SK-N-SH treated with all-trans-retinoic acid at 6 μM for 48 hours (cell line): Measurements from ENCODE around the gene CAMKK2.
"Not testable (repeated sequence)": the region's sequence is repeated elsewhere in the genome, so short reads cannot be mapped to it uniquely, and the experiment has no call there.

Source experiments
- ATAC-seq: fragments of 200-7000 bp; cut with Tn5 transposase; 3 replicates; pipeline ENCODE4 v1.9.1; 2020; ENCODE audit warnings: mild to moderate bottlenecking, moderate library complexity
- ARNTL ChIP-seq: fragments of 450-650 bp; formaldehyde crosslinking; IDR thresholded peaks from 2 replicates; pipeline ENCODE4 v1.5.0; 2020; ENCODE audit warnings: low read depth, mild to moderate bottlenecking, moderate library complexity, borderline replicate concordance
- BACH2 ChIP-seq: fragments of 250-450 bp; sonication (Bioruptor Pico); IDR thresholded peaks from 2 replicates; pipeline ENCODE4 v1.9.0; 2021; ENCODE audit warnings: mild to moderate bottlenecking, borderline replicate concordance
- CREB5 ChIP-seq: fragments of 250-450 bp; sonication (Bioruptor Pico); IDR thresholded peaks from 2 replicates; pipeline ENCODE4 v1.5.1; 2020; ENCODE audit warnings: low read depth, mild to moderate bottlenecking, moderate library complexity
- CSDC2 ChIP-seq: fragments of 250-450 bp; sonication (Bioruptor Pico); IDR thresholded peaks from 2 replicates; pipeline ENCODE4 v1.5.0; 2020; ENCODE audit warnings: mild to moderate bottlenecking, moderate library complexity
- ESRRG ChIP-seq: fragments of 250-450 bp; sonication (Bioruptor Pico); IDR thresholded peaks from 2 replicates; pipeline ENCODE4 v1.6.1; 2021; ENCODE audit warnings: mild to moderate bottlenecking
- GLIS3 ChIP-seq: fragments of 250-450 bp; sonication (Bioruptor Pico); IDR thresholded peaks from 2 replicates; pipeline ENCODE4 v1.5.0; 2020; ENCODE audit warnings: mild to moderate bottlenecking, moderate library complexity
- ISL1 ChIP-seq: fragments of 250-450 bp; sonication (Bioruptor Pico); IDR thresholded peaks from 2 replicates; pipeline ENCODE4 v2.1.2; 2022; ENCODE audit warnings: mild to moderate bottlenecking, moderate library complexity
- OSR1 ChIP-seq: fragments of 250-450 bp; sonication (Bioruptor Pico); IDR thresholded peaks from 2 replicates; pipeline ENCODE4 v1.8.0; 2022; ENCODE audit warnings: moderate library complexity, mild to moderate bottlenecking, inconsistent platforms
- POU6F1 ChIP-seq: fragments of 250-450 bp; sonication (Bioruptor Pico); IDR thresholded peaks from 2 replicates; pipeline ENCODE4 v1.8.0; 2021; ENCODE audit warnings: low read depth, mild to moderate bottlenecking, moderate library complexity, borderline replicate concordance
- PPARA ChIP-seq: fragments of 250-450 bp; sonication (Bioruptor Pico); IDR thresholded peaks from 2 replicates; pipeline ENCODE4 v1.5.0; 2020; ENCODE audit warnings: mild to moderate bottlenecking, borderline replicate concordance
- RARB ChIP-seq: fragments of 250-450 bp; sonication (Bioruptor Pico); IDR thresholded peaks from 2 replicates; pipeline ENCODE4 v1.8.0; 2021; ENCODE audit warnings: mild to moderate bottlenecking, moderate library complexity
- SNAI2 ChIP-seq: fragments of 250-450 bp; sonication (Bioruptor Pico); IDR thresholded peaks from 2 replicates; pipeline ENCODE4 v1.5.0; 2020; ENCODE audit warnings: mild to moderate bottlenecking, moderate library complexity
- TCF4 ChIP-seq: fragments of 250-450 bp; sonication (Bioruptor Pico); IDR thresholded peaks from 2 replicates; pipeline ENCODE4 v1.8.0; 2021; ENCODE audit warnings: mild to moderate bottlenecking, moderate library complexity, borderline replicate concordance
- TOX ChIP-seq: fragments of 250-450 bp; sonication (Bioruptor Pico); IDR thresholded peaks from 2 replicates; pipeline ENCODE4 v1.8.0; 2021; ENCODE audit warnings: mild to moderate bottlenecking, moderate library complexity, borderline replicate concordance
- ZFP3 ChIP-seq: fragments of 250-450 bp; sonication (Bioruptor Pico); IDR thresholded peaks from 2 replicates; pipeline ENCODE4 v1.5.0; 2020; ENCODE audit warnings: mild to moderate bottlenecking, moderate library complexity
- ZNF565 ChIP-seq: fragments of 450-650 bp; formaldehyde crosslinking; conservative IDR thresholded peaks from 2 replicates; pipeline ENCODE4 v1.5.0; 2020; ENCODE audit warnings: low read depth, mild to moderate bottlenecking, moderate library complexity
- TF ChIP-seq, protein P1 (sequence below): fragments of 250-450 bp; sonication (Bioruptor Pico); IDR thresholded peaks from 2 replicates; pipeline ENCODE4 v1.5.1; 2021; ENCODE audit warnings: mild to moderate bottlenecking, moderate library complexity
- TF ChIP-seq, protein P2 (sequence below): fragments of 250-450 bp; sonication (Bioruptor Pico); IDR thresholded peaks from 2 replicates; pipeline ENCODE4 v1.8.0; 2020; ENCODE audit warnings: mild to moderate bottlenecking, moderate library complexity, borderline replicate concordance
- TF ChIP-seq, protein P3 (sequence below): fragments of 250-450 bp; sonication (Bioruptor Pico); IDR thresholded peaks from 2 replicates; pipeline ENCODE4 v1.5.0; 2020; ENCODE audit warnings: mild to moderate bottlenecking, moderate library complexity

CAMKK2 gene

GRCh38 chr12:121318121-121318520 lies 21.6 kb upstream of the CAMKK2 start:
- no peak for ATAC-seq
- TF ChIP-seq ISL1 (CRISPR knock-in tag) (no peak), OSR1 (CRISPR knock-in tag) (no peak), SNAI2 (CRISPR knock-in tag) (no peak), ARNTL (CRISPR knock-in tag) (no peak), CREB5 (CRISPR knock-in tag) (no peak), GLIS3 (no peak), PPARA (no peak), ZNF565 (CRISPR knock-in tag) (no peak)

DNA sequence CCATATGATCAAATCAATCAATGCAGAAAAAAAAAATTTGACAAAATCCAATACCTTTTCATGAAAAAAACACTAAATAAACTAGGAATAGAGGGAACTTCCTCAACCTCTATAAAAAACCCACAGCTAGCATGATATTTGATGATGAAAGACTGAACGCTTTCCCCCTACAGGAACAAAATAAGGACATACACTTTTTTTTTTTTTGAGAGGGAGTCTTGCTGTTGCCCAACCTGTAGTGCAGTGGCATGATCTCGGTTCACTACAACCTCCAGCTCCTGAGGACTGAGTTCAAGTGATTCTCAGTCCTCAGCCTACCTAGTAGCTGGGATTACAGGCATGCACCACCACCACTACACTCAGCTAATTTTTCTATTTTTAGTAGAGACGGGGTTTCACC lies 17.9 kb upstream of the CAMKK2 start:
- no peak for ATAC-seq
- no peak for TF ChIP-seq TOX
- TF ChIP-seq POU6F1 = no peak
- TF ChIP-seq, protein P1, sequence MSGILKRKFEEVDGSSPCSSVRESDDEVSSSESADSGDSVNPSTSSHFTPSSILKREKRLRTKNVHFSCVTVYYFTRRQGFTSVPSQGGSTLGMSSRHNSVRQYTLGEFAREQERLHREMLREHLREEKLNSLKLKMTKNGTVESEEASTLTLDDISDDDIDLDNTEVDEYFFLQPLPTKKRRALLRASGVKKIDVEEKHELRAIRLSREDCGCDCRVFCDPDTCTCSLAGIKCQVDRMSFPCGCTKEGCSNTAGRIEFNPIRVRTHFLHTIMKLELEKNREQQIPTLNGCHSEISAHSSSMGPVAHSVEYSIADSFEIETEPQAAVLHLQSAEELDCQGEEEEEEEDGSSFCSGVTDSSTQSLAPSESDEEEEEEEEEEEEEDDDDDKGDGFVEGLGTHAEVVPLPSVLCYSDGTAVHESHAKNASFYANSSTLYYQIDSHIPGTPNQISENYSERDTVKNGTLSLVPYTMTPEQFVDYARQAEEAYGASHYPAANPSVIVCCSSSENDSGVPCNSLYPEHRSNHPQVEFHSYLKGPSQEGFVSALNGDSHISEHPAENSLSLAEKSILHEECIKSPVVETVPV = no peak
- no peak for TF ChIP-seq ZNF565 (CRISPR knock-in tag)
- TF ChIP-seq, protein P2, sequence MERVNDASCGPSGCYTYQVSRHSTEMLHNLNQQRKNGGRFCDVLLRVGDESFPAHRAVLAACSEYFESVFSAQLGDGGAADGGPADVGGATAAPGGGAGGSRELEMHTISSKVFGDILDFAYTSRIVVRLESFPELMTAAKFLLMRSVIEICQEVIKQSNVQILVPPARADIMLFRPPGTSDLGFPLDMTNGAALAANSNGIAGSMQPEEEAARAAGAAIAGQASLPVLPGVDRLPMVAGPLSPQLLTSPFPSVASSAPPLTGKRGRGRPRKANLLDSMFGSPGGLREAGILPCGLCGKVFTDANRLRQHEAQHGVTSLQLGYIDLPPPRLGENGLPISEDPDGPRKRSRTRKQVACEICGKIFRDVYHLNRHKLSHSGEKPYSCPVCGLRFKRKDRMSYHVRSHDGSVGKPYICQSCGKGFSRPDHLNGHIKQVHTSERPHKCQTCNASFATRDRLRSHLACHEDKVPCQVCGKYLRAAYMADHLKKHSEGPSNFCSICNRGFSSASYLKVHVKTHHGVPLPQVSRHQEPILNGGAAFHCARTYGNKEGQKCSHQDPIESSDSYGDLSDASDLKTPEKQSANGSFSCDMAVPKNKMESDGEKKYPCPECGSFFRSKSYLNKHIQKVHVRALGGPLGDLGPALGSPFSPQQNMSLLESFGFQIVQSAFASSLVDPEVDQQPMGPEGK (CRISPR knock-in tag) = no peak
- TF ChIP-seq ISL1 (CRISPR knock-in tag) = no peak
- TF ChIP-seq CREB5 (CRISPR knock-in tag) = no peak
- TF ChIP-seq SNAI2 (CRISPR knock-in tag) = no peak
- TF ChIP-seq, protein P3, sequence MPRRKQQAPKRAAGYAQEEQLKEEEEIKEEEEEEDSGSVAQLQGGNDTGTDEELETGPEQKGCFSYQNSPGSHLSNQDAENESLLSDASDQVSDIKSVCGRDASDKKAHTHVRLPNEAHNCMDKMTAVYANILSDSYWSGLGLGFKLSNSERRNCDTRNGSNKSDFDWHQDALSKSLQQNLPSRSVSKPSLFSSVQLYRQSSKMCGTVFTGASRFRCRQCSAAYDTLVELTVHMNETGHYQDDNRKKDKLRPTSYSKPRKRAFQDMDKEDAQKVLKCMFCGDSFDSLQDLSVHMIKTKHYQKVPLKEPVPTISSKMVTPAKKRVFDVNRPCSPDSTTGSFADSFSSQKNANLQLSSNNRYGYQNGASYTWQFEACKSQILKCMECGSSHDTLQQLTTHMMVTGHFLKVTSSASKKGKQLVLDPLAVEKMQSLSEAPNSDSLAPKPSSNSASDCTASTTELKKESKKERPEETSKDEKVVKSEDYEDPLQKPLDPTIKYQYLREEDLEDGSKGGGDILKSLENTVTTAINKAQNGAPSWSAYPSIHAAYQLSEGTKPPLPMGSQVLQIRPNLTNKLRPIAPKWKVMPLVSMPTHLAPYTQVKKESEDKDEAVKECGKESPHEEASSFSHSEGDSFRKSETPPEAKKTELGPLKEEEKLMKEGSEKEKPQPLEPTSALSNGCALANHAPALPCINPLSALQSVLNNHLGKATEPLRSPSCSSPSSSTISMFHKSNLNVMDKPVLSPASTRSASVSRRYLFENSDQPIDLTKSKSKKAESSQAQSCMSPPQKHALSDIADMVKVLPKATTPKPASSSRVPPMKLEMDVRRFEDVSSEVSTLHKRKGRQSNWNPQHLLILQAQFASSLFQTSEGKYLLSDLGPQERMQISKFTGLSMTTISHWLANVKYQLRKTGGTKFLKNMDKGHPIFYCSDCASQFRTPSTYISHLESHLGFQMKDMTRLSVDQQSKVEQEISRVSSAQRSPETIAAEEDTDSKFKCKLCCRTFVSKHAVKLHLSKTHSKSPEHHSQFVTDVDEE (CRISPR knock-in tag) = no peak
- TF ChIP-seq CSDC2 (CRISPR knock-in tag) = no peak
- TF ChIP-seq ARNTL (CRISPR knock-in tag) = no peak
- no peak for TF ChIP-seq GLIS3
- TF ChIP-seq TCF4 (CRISPR knock-in tag) = no peak
- TF ChIP-seq ESRRG = no peak
- TF ChIP-seq BACH2 (CRISPR knock-in tag) = no peak
- no peak for TF ChIP-seq RARB (CRISPR knock-in tag)
- TF ChIP-seq ZFP3 (CRISPR knock-in tag) = no peak
- no peak for TF ChIP-seq PPARA
- no peak for TF ChIP-seq OSR1 (CRISPR knock-in tag)

GRCh38 chr12:121310231-121310630 lies 13.7 kb upstream of the CAMKK2 start:
- not testable (repeated sequence) for ATAC-seq

- not testable (repeated sequence) for ATAC-seq
These were observed 10.9 kb upstream of the CAMKK2 start for GRCh38 chr12:121307397-121307796.
